Cardiac fibroblast (primary cell): ENCODE measurements around the gene GIPR.

Experiments used
- DNase-seq, 2 donors: peaks; one replicate each; pipeline versions ENCODE4 v3.0.0 to v3.0.0-alpha.2; 2010; ENCODE audit warnings: low read depth in 2 of 2
- H3K4me3 ChIP-seq, 2 donors: replicated peaks in 1 of 2; 1 replicate in 1 of 2; 2 replicates in 1 of 2; pipeline ENCODE4 v1.5.1; 2011; ENCODE audit warnings: low read depth in 2 of 2, low read length in 2 of 2, mild to moderate bottlenecking in 2 of 2, moderate library complexity in 1 of 2
- TF ChIP-seq, protein P1 (sequence below): IDR thresholded peaks from one replicate; pipeline ENCODE4 v1.5.1; 2011; ENCODE audit warnings: low read depth, mild to moderate bottlenecking, low read length, inconsistent platforms

The GIPR gene

DNA sequence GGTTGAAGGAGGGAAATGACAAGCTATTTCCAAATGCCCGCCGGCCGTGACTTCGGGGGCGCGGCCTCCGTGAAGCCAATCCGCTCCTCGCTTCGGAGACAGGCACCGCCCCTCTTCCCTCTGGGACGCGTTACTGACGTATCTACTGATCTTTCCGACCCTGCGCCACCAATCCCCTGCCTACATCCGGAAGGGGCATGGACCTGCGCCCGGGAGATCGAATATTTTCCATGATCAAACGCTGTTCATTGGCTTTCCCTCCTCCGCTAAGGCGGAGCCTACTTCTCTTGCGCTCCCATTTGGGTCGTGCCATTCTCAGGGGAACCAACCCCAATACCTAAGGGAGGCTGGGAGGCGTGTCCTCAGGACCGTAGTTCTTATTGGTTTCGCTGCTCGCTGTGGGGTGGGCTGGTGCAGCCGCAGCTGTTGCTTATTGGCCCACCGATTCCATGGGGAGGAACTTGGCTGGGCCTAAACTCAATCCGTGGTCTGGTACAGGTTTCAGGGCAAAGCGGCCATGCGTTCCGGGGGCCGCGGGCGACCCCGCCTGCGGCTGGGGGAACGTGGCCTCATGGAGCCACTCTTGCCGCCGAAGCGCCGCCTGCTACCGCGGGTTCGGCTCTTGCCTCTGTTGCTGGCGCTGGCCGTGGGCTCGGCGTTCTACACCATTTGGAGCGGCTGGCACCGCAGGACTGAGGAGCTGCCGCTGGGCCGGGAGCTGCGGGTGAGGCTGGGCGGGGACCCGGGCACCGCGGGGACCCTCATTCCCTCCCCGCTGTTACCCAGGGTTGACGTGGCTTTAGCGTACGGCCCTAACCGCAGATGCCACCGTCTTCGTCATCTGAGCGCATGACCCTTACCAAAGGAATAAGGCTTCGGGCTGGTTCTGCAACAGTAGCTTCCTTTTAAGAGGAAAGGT lies 24.4 kb downstream of the GIPR start, which contains the start of gene QPCTL:
Gene QPCTL (plus strand): TSS at position 480 of the 919 bp plus-strand sequence. CDS start 38 bp downstream, at position 518.
- peak; percentile 100 for DNase-seq
- TF ChIP-seq, protein P1, sequence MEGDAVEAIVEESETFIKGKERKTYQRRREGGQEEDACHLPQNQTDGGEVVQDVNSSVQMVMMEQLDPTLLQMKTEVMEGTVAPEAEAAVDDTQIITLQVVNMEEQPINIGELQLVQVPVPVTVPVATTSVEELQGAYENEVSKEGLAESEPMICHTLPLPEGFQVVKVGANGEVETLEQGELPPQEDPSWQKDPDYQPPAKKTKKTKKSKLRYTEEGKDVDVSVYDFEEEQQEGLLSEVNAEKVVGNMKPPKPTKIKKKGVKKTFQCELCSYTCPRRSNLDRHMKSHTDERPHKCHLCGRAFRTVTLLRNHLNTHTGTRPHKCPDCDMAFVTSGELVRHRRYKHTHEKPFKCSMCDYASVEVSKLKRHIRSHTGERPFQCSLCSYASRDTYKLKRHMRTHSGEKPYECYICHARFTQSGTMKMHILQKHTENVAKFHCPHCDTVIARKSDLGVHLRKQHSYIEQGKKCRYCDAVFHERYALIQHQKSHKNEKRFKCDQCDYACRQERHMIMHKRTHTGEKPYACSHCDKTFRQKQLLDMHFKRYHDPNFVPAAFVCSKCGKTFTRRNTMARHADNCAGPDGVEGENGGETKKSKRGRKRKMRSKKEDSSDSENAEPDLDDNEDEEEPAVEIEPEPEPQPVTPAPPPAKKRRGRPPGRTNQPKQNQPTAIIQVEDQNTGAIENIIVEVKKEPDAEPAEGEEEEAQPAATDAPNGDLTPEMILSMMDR: no peak
- H3K4me3 ChIP-seq: peak within 1 kb of the TSS; percentile 91

DNA sequence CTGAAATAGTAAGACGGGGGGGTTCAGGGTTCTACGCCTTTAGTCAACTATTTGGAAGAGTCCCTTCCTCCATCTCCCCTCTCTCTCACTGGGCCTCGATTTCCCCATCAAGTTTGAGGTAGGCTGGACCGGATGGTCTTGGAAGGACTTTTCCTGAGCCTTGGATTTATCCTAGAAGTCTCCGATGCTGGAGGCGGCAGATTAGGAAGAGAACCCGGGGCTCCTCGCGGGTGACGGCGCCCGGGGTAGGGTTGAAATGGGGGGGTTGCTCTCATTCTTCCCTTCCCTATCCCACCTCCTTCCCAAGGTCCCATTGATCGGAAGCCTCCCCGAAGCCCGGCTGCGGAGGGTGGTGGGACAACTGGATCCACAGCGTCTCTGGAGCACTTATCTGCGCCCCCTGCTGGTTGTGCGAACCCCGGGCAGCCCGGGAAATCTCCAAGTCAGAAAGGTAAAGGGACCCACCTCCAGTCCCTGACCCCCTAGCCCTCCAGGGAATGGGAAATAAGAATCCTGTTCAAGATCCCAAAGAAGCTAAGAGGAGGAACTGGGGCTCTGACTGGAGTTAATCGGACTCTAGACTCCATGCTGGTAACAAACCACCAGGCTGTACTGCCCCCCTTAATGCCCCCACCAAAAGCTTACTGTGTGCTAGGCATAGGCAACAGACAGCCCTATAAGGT lies 25.2 kb downstream of the GIPR start:
- TF ChIP-seq, protein P1: peak; percentile 95
- H3K4me3 ChIP-seq: peak overlapping the region; percentile 91
- DNase-seq: peak; percentile 74 to 77

DNA sequence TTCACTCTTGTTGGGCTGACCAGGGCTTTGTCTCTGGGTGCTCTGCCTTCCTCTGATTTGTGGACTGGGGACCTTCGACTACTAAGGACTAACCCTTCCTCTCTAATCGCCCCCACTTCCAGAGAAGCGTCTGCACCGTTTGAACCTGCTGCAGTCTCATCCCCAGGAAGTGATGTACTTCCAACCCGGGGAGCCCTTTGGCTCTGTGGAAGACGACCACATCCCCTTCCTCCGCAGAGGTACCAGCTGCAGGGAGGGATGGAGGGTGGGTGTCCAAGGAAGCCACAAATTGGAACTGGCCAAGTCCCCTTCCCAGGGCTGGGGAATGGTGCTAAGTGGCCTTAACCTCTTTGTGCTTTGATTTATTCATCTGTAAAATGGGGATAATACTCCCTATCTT lies 33.7 kb downstream of the GIPR start:
- no peak for DNase-seq
- no peak overlapping the region for H3K4me3 ChIP-seq
- TF ChIP-seq, protein P1: no peak

DNA sequence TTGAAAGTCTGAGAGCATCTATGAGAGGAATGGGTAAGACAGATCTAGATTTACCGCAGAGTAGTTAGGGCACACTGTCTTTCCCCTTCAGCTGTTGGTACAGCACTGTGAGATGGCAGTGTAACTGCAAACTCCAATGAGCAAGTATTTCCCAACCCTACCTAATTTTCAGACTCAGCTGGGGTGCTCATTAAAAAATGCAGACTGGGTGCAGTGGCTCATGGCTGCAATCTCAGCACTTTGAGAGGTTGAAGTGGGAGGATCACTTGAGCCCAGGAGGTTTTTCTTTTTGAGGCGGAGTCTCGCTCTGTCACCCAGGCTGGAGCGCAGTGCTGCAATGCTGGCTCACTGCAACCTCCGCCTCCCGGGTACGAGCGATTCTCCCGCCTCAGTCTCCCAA lies 37.1 kb downstream of the GIPR start:
- H3K4me3 ChIP-seq: no peak overlapping the region
- DNase-seq: no peak
- TF ChIP-seq, protein P1: no peak

DNA sequence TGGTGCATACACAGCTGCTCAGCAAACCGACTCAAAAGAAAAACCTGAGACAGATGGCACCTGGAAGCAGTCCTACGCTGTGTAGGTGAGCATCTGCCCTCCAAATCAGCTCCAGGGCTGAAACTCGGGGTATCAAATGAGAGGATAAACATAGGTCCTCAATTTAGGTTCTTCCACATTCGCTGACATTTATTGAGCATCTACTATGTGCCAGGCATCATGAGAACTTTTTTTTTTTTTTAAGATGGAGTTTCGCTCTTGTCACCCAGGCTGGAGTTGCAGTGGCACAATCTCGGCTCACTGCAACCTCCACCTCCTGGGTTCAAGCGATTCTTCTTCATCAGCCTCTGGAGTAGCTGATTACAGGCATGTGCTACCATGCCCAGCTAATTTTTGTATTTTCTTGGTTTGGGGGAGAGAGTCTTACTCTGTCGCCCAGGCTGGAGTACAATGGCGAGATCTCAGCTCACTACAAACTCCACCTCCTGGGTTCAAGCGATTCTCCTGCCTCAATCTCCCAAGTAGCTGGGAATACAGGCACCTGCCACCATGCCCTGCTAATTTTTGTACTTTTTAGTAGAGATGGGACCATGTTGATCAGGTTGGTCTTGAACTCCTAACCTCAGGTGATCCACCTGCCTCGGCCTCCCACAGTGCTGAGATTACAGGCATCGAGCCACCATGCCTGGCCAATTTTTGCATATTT lies 37.8 kb downstream of the GIPR start:
- no peak overlapping the region for H3K4me3 ChIP-seq
- TF ChIP-seq, protein P1: no peak
- no peak for DNase-seq

DNA sequence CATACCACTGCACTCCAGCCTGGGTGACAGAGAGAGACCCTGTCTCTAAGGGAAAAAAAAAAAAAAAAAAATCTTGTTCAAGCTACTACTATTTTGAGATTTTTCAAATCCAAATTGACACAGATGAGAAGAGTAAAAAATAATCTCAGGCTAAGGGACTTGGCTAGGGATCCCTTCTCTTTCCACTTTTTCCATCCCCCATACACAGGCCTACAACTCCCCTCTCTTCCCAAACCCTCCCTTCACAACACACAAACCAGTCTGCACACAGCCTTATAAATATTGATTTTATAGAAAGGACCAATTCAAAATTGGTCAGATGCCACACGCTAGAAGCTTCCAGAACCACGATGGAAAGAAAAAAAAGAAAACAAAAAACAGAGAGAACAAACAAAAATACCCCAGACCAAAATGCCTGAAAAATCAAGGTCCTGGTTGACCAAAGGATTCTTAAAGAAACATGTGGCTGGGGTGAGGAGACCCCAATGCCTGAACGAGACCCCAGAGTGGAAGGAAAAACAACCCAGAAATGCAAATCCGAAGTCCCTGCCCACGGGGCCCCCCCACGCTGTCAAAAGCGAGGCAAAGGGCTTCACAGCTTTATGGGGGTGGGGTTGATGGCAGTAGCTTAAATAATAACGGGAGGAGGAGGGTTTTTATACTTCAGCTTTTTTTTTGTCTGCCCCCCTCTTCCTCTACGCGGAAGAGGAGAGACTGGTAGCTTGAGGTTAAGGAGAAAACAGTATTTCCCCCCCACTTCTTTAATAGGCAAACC lies 42.5 kb downstream of the GIPR start:
- no peak overlapping the region for H3K4me3 ChIP-seq
- TF ChIP-seq, protein P1: no peak
- no peak for DNase-seq
